Measurements from ENCODE around the gene QSOX2. TPM values are rescaled to one million over a fixed set of nuclear protein-coding genes. Genes with fewer than 3 reads are reported as not detected.

QSOX2 gene
- polyA plus RNA-seq, 5 donors = 9.1 to 12.5 (median 11.9) TPM

GRCh38 chr9:136283291-136284235 is 38.0 kb upstream of the QSOX2 start:
- DNase-seq = peak; percentile 45 to 60

- no peak for DNase-seq
These were observed 36.8 kb upstream of the QSOX2 start for GRCh38 chr9:136282272-136282861.

GRCh38 chr9:136281421-136282271 is 36.0 kb upstream of the QSOX2 start:
- DNase-seq = no peak

- DNase-seq = no peak
These were observed 35.1 kb upstream of the QSOX2 start for GRCh38 chr9:136280535-136281315.

DNA sequence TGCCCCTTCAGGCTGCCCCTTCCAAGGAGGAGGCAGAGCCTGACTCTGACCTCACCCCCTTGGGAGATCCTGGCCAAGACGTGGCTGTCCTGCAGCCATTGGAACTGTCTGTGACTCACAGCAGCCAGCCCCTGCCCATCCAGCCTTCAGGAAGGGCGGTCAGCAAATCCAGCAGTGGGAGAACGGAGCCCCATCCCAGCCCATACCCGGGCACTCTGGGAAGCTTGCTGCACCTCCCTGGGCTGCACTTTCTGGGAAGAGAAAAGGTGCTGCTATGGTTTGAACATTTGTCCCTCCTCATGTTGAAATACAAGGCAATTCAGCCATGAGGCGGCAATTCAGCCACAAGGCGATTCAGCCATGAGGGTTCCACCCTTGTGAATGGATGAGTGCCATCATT is 33.9 kb upstream of the QSOX2 start:
- no peak for DNase-seq

- no peak for DNase-seq
These were observed 33.3 kb upstream of the QSOX2 start for GRCh38 chr9:136278894-136279293.

- DNase-seq = no peak
These were observed 32.6 kb upstream of the QSOX2 start for GRCh38 chr9:136278221-136278620.

- DNase-seq = no peak
These were observed 32.1 kb upstream of the QSOX2 start for GRCh38 chr9:136277746-136278145.

GRCh38 chr9:136276716-136277115 is 31.1 kb upstream of the QSOX2 start:
- no peak for DNase-seq

GRCh38 chr9:136275655-136276429 is 30.2 kb upstream of the QSOX2 start:
- no peak for DNase-seq

GRCh38 chr9:136274786-136275654 is 29.4 kb upstream of the QSOX2 start:
- DNase-seq = no peak

- no peak for DNase-seq
These were observed 28.5 kb upstream of the QSOX2 start for GRCh38 chr9:136273921-136274785.

DNA sequence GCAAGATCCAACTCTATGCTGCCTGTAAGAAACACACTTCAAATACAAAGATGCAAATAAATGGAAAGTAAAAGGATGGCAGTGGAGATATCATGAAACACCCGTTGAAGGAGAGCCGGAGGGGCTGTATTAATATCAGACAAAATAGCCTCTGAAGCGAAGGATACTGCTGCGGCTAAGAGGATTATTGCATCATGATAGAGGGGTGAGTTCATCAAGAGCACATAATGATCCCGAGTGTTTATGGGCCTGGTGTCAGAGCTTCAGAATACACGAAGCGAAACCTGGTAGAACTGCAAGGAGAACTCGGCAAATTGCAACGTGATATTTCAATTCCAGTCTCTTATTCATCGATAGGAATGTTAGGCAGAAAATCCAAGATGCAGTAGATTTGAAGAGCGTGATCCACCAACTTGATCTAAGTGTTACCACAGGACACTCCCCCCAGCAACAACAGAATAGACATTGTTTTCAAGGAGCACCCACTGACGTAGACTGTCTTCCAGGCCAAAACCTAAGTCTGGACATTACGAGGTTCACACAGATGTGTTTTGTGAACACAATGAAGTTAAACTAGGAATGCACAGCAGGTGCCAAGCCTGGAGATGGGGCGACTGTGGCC is 27.7 kb upstream of the QSOX2 start:
- no peak for DNase-seq

- DNase-seq = no peak
These were observed 24.6 kb upstream of the QSOX2 start for GRCh38 chr9:136270173-136270705.

DNA sequence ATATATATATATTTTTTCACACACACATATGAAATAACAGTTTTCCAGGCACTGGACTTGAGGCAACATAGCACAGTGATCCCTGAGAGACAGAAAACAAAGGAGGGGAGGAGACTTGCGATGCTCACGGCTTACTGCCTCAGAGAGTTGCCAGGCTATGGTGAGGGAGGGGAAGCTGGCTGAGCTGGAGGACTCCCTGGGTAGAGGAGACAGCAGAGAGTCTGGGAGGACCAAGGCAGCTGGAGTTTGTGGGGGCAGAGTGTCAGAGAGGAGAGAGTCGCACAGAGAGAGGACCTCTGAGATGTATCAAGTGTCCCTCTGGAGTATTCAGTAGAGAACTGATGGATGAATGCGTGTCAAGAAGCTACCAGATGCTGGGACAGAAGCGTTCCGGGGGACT is 23.1 kb upstream of the QSOX2 start:
- DNase-seq = no peak

DNA sequence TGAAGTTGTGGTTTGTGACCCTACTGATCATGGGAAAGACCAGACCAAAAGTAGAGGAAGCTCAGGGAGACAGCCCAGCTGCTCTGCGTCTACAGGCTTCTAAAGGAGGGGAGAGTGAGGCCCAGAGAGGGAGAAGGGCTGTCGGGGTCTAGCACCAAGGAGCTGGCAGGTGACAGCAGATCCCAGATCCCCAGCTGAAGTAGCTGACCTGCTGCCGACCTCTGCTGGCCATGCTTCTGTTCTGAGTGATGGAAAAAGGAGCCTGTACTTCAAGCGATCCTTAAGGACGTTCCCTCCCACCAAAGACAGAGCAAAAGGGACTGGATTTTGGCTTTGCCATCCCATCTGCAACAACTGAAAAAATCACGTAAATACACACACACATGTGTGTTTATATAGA is 22.7 kb upstream of the QSOX2 start:
- no peak for DNase-seq

- DNase-seq = peak; percentile 49 to 60
These were observed 21.9 kb upstream of the QSOX2 start for GRCh38 chr9:136267261-136268111.

Data from right lung (tissue), 5 donors.